HCEC 1CT (cell line): ENCODE measurements around the gene UCKL1.
A peak's percentile ranks its signal among the peaks of the same experiment; 100 is the strongest.
"Not testable (repeated sequence)": the region's sequence is repeated elsewhere in the genome, so short reads cannot be mapped to it uniquely, and the experiment has no call there.

ENCODE experiments used
- DNase-seq: peaks from one replicate; pipeline ENCODE4 v3.0.0-alpha.2; 2017

The UCKL1 gene

DNA sequence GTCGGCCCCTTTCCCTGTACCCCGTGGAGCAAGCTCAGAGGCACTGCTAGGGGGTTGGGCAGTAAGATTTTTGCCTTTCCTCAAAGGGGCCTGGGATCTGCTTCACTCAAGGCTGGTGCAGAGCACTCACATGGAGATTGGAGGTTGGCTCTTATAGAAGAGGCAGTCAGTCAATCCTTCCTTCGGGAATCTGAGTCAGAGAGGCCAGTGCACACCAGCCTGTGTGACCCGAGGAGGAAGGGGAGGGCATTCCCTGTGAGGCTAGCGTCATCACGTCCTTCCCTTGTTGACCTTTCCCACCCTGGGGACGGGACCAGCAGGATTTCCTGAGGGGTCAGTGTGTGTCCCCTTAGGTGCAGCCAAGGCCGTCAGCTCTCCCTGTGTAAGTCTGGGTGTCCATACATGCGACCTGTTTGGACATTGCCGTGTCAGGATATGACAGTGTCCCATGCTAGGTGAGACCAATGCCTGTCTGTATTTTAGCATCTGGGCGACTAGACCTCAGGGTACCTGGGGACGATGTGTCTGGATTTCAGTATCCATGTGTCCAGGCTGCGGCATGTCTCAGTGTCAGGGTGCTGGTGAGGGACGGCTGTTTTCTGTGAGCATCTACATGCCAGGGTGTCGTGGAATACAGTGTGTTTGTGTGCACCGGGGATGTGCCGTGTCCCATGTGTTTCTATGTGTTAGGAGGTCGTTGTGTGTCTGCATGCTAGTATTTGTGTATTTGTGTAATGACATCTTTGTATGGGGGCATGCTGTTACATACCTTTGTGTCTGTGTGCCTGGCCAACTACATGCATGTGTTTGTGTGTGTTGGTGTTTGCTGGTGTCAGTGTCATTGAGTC lies 16.3 kb upstream of the UCKL1 start:
- DNase-seq: no peak

DNA sequence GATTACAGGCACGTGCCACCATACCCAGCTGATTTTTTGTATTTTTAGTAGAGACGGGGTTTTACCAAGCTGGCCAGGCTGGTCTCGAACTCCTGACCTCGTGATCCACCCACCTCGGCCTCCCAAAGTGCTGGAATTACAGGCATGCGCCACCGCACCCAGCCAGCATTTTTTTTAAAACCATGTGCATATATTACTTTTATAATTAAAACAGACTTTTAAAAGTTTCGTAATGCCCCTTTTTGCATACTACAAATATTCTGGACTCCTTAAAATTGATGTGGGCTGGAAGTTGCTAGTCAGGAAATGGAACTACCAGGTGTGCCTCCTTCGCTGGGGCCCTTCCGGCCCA lies 15.7 kb upstream of the UCKL1 start:
- DNase-seq: not testable (repeated sequence)

DNA sequence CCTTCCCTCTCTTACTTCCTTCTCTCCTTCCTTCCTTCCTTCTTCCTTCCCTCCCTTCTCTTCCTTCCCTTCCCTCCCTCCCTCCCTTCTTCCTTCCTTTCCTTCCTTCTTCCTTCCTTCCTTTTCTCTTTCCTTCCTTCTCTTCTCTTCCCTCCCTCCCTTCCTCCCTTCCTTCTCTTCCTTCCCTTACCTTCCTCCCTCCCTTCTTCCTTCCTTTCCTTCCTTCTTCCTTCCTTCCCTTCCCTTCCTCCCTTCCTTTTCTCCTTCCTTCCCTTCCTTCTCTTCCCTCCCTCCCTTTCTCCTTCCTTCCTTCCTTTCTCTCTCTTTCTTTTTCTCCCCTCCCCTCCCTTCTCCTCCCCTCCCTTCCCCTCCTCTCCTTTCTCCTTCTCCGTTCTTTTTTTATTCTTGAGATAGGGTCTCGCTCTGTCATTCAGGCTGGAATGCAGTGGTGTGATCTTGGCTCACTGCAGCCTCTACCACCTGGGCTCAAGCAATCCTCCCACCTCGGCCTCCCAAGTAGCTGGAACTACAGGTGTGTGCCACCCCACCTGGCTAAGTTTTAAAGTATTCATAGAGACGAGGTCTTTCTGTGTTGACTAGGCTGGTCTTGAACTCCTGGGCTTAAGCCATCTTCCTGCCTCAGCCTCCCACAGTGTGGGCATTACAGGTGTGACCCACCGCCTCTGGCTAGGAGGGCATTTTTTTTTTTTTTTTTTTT lies 14.7 kb upstream of the UCKL1 start:
- DNase-seq: no peak

DNA sequence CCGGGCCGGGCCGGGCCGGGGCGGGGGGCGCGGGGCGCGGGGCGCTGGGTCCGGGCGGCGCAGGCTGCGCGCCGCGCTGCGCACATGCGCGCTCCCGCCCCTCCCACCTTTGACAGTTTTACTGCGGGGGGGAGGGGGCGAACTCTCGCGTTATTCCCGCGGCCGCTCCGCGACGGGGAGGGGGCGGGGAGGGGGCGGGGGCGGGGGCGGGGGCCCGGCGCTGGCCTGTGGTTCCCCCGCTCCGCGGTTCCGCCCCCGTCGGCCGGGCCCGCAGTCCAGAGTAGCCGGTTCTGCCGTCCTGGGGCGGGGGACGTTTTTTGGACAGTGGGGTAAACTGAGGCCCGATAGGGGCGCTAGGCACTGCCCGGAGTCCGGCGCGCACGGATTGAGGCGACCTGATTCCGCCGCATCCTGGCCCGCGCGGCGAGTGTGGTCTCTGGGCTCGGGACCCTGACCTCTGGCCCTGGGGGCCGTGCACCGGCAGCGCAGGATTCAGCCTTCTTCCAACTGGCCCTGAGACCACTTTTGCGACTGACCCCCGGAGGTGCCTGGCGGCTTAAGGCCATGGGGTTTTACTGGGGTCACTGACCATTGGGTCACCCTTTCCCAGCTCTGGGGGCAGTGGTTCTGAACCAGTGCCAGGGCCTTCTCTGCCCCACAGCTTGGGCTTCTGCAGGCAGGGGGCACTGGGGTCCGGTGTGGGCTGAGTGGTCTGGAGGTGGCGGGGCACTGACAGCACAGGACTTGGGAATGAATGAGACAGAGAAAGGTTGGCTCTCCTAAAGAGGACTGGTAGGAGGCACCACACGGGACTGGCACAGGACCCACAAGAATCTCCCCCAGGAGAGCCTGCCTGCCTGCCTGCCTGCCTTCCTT lies 13.9 kb upstream of the UCKL1 start, which contains the start of gene ZNF512B:
ZNF512B (minus strand) TSS at position 93 of the 876 bp plus-strand sequence. CDS start 1,980 bp downstream, outside the sequence.
- DNase-seq: peak; percentile 47

DNA sequence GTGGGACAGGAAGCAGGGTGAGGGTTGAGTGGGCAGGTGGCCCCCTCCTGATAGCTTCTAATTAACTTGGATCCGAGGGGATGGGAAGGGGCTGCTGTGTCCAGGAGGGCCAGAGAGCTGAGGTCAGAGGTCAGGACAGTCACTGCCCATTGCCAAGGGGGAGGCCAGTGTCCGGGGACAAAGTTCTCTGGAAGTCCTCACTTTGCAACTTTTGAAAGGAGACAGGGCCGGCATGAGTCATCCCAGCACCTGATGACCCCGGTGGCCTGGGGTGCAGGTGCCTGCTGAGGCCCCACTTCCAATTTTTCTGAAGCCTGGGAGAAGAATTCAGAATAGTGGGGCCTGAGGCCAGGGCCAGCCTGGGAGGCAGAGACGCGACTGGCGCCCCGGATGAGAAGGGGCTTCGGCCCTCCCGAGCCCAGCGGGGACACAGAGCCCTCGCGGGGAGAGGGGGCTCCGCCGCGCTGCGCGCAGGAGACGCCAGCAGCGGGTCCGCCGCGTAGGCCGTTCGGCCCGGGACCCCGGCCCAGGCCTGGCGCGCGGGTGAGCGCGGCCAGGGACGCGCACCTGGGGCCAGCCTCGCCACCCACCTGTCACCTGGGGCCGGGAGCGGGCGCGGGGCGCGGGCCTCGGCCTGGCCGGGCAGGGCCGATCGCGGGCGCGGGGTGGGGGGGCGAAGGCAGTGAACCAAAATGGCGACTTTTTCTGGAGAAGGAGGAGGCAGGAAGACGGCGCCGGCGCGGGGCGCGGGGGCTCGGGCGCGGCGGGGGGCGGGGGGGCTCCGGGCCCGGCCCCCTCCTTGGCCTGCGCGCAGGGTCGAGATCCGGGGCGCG lies 12.9 kb upstream of the UCKL1 start:
- DNase-seq: no peak

DNA sequence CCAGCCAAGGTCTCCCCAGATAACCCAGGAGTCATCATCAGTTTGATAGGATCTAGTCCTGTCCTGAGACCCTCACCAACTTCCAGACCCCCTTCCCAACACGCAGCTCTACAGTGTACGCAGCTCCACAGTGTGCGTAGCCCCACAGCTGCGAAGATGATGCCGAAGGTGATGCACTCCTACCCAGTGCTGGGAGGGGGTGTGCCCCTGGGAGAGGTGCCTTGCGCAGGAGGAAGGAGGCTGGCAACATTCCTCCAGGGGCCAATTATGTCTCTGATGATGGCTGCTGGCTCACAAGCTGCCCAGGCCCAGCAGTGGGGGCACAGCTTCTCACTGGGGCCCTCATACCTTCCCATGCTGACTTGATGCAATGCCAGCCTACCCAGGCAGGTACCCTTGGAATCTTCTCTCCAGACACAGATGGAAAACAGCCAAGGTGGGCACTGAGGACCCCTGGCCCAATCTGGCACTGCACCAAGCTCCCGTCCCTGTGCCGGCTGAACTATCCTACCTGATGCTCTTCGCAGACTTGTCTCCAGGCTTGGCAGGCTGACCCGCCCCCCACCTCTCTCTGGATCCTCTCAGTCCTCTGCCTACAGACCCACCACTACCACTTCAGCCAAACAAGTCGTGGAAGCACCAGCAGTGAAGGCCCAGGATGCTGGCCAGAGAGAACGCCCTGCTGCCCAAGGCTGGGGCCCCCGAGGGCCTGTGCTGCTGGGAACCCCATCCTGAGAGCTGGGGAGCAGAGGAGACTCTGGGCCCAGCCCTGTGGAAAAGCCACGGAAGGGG lies 12.1 kb upstream of the UCKL1 start:
- no peak for DNase-seq

DNA sequence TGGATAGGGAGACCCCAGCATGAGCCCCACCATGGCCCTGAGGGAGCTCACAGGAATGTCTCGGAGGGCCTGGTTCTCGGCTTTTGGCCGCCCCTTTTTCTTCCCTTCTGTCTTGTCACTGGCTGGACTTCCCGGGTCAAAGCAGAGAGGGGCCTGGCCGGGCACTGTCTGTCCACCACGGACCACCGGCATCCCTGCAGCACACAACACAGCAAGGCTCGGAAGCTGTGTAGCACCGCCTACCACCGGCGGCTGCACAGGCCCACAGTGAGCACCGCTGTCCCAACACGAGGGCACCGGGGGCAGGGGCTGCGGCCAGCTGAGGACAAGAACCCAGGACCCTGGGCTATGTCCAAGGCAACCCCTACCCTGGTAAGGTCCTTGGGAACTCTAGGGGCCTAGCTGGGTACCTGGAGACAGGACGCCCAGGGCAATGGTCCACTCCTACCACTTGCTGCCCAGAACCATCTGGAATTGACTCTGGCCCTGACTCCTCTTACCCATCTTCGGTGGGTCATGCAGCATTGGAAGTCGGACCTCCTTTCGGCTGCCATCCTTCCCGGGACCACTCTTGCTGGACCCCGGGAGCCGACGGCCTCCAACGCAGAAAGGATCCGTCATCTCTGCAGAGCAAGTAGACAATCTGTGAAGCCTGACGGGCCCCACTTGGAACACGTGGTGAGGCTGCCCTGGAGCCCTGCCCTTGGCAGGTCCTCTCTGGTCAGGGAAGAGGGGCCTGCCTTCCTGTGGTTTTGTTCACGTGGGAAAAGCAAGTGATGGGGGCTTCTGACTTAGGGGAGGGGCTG lies 11.3 kb upstream of the UCKL1 start:
- DNase-seq: no peak

DNA sequence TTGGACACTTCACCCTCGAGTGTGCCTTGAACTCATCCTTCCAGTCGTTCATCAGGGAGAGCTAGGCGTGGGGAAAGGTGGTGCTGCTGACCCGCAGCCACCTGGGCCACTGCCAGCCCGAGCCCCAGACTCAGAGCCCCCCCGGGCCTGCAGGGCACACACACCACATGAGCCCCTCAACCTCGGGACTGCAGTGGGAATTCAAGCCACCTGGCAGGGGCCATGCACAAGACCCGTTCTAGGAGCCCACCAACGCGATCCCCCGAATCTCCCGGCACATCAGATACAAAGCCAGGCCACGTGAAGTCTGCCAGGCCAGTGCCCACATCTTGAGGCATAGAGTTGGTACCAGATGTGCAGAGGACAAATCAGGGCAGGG lies 10.7 kb upstream of the UCKL1 start:
- DNase-seq: no peak

DNA sequence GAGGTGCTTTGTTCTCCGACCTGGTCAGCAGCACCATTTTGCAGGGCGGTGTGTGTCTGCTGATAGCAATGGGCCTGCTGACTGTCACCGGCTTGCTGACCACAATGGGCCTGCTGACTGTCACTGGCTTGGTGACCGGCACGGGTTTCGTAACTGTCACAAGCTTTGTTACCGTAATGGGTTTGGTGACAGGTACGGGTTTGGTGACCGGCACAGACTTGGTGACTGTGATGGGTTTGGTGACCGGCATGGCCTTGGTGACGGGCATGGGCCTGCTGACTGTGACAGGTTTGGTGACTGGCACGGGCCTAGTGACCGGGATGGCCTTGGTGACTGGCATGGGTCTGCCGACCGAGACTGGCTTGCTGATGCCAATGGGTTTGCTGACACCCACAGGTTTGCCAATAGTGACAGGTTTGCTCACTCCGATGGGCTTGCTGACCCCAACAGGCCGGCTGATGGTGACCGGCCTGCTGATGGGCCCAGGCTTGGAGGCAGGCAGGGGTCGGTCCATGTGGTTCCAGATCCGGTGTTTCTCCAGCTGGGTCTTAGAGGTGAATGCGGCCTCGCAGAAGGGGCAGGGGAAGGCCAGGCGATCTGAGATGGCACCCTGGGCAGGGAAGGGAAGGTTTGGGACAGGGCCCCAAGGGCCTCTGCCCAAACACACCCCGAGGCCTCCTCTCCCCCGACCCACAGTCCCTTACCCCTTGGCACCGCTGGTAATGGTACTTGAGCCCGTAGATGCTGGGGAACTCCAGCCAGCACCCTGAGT lies 10.1 kb upstream of the UCKL1 start:
- no peak for DNase-seq

DNA sequence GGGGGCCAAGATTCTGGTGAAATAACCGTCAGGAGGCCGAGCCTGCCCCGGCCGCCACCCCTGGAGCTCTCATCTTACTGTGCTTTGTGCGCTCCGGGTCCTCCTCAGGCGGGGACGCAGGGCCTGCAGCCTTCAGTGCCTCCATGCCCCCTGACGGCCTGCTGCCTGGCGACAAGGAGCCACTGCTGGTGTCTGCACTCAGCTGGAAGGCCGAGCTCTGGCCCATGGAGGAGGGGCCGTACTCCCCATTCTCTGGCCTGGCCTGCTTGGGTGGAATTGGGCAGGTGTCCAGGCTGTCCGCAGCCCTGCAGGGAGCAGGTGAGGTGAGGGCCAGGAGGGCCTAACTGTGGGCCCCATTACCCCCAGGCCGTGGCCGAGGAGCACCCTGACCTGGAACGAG lies 8.2 kb upstream of the UCKL1 start:
- no peak for DNase-seq

DNA sequence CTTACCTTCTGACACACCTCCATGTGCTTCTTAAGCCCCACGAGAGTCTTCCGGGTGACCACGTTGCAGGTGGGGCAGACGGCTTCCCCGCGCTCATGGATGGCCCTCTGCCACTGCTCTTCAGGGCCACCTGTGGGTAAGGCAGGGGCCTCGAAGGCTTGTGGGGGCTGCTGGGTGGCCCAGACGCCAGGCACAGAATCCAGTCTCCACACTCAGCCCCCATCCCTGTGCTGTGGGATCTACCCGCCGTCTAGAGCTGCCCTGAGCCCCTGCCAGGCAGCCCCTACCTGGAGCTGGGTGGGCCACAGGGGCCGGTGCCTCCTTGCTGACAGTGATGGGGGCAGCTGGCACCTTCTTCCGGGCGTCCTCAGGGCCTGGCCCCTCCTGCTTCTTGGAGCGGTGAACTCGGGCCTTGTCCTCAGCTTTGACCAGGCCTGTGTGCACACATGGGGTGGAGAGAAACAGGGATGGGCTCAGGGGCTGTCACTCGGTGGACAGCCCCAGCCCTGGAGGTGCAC lies 7.6 kb upstream of the UCKL1 start:
- no peak for DNase-seq

DNA sequence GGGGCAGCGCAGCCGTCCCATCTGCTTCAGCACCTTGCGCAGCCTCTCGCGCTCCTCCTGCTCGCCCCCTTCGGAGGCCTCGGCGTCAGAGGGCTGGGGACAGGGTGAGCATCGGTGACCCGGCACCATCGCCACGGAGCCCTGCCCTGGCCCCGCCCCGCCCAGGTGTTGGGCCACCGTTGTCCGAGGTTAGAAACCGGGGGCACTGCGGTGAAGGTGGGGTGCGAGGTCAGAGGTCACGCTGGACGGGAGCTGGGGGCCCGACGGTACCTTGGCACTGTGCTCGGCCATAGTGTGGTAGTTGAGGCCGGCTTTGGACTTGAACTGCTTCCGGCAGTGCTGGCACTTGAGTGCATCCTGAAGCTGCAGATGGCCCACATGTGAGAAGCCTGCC lies 7.1 kb upstream of the UCKL1 start:
- no peak for DNase-seq

DNA sequence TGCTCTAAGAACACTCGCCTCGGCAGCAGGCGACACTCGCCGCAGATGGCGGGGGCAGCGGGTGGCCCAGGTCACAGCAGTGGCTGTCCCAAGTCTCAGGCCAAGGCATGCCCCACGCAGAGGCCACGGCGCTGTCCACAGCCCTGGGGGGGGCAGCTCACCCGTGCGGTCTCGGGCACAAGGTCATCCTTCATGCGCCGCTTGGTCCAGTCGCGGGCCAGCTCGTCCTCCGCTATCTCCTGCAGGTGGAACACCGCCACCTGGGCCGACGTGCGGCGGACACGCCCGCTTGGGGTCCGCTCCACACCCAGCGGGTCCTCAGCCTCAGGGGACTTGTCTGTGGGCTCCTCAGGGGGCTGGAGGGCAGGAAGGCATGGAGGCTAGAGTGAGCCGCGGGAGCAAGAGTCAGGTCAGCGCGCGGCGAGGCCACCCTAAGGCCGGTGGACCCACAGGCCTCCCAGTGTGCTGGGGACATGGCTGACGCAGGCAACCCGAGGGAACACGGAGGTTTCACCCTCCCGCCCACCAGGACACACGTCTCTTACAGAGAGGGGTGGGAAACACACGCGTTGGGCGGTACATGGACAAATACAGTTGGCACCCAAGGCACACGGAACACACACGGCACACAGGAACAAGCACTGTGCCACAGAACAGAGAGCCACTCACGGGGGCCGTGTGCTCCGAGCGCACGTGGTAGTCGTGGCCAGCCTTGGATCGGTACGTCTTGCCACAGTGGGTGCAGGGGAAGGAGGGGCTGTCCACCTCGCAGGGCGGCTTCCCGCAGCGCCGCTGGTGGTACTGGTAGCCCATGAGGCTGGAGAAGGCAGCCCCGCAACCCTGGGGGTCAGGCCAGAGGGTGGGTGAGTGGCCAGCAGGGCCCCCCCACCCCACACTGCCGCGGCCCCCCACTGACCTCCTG lies 6.5 kb upstream of the UCKL1 start:
- DNase-seq: no peak

DNA sequence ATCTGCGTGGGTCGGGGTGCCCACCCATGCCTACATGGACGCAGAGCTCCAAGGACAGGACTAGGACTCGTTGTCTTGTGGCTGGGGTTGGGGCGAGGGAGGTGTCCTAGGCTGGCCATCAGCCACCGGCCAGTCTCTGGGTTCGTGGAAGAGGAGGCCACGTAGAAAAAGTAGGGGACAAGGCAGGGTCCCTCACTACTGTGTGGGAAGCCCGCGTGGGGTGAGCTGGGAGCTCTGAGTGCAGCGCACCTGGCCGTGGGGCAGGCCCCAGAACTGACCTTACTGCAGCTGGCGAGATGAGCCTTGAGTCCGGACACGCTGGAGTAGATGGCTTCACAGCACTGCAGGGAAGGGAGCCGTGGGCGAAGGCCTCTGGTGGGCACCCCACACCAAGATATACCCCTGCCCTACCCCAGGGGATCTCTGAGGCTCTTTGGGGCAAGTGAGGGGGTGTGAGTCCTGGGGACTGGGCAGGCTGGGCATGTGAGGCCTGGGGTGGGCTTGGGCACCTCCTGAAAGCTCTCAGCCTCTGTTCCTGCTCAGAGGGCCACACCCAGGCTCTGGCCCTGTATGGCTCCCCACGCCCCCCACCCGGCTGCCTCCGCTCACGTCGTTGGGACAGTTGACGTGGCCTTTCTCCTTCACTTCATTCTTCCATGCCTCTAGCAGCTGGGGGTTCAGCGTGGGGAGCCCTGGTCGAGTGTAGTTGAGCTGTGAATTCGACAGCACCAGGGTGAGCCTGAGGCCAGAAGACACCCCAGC lies 5.6 kb upstream of the UCKL1 start:
- no peak for DNase-seq

DNA sequence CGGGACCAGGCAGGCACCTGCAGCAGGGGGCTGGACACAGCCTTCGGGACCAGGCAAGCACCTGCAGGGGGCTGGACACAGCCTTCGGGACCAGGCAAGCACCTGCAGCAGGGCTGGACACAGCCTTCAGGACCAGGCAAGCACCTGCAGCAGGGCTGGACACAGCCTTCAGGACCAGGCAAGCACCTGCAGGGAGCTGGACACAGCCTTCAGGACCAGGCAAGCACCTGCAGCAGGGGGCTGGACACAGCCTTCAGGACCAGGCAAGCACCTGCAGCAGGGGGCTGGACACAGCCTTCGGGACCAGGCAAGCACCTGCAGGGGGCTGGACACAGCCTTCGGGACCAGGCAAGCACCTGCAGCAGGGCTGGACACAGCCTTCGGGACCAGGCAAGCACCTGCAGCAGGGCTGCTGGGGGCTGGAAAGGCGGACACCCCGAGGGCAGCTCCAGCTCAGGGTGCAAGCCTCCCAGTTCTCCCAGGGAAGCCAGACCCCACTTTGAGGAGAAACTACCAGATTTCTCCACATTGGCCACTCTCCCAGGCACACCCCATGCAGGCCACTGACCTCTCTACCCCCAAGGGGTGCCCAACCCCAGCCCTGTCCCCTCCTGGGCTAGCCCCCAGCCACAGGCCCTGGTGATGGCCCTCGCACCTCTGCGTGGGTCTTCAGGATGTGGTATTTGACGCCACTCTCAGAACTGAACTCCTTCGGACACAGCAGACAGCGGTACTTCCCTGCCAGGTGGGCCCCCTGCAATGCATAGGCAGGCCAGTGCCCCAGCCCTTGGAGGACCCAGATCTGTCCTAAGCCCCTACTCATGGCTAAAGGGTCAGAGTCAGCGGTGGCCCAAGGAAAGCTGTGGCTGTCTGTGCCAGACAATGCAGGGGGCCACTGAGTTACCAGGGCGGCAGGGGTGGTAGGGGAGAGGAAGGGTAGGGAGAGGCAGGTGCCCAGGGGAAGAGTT lies 4.7 kb upstream of the UCKL1 start:
- DNase-seq: not testable (repeated sequence)

DNA sequence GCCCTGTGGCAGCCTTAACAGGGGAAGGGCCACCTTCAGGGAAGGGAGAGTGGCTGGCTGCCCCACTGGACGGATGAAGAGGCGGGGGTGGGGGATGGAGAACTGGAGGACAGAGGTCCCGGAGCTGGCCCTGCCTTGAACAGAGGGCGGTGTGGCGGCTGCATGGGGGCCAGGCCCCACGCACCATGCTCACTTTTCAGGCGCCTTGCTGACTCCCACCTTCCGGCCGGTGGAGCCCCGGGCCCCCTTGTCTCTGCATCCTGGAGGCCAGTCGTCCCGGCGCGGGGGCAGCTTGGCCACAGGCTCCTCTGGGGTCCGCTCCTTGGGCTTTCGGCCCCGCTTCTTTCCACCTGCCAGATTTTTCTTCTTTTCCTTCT lies 3.5 kb upstream of the UCKL1 start:
- no peak for DNase-seq
